ENCODE measurements around the gene FAM53B. TPM values are rescaled to one million over a fixed set of nuclear protein-coding genes. Genes with fewer than 3 reads are reported as not detected.

Gene FAM53B
- total RNA-seq, 1 donor from 2014 or later = 39.8 TPM

DNA sequence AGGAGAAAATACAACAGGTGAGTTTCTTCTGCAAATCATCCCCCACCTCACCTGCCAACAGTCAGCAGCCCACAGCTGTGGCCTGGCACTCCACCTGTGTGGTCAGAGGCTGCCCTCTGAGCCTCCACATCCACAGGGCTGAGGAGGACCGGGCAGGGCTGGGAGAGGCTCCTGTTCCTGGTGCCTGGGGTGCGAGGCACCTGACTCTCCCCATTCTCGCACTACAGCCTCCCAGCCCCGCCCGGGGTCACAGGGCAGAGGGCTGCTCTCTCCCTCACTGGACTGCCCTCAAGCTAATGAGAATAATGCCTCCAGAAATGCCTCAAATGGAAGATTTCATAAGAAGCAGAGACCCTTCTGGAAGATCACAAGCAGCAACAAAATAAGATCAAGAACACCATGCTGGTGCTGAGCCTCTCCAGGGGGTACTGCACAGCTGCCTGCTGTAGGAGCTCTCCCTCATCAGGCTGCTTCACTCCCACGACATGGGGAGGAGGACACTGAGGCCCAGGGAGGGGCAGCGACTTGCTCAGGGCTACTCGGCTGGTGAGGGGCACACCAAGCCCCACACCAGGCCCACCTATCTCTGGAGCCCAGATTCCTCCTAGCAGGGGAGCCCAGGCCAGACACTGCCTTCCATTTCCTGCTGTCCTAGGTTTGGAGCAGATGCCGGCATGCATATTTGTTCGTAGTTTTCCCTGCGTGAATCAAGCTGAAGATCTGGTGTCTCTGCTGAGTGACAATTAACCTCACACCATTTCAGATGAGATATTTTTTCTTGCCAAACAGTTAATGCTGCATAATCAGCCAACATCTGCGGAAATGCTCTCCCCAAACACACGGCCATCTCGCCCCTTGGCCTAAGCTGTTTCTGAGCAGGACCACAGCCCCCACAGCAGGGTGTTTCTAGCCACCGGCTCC, 76.5 kb downstream of the FAM53B start:
- Mint-ChIP-seq H3K27me3 (no peaks in the 10 kb centered on the region), H3K36me3 (ENCODE audit: insufficient read depth) (peaks cover 2% of the 10 kb centered on the region), H3K27ac (peak overlapping the region; percentile 60), H3K4me3 (ENCODE audit: low read depth) (no peak overlapping the region), H3K4me1 (ENCODE audit: low read depth) (peaks cover 16% of the 10 kb centered on the region), H3K9me3 (ENCODE audit: low read depth) (no peaks in the 10 kb centered on the region)
- TF ChIP-seq, protein P1, sequence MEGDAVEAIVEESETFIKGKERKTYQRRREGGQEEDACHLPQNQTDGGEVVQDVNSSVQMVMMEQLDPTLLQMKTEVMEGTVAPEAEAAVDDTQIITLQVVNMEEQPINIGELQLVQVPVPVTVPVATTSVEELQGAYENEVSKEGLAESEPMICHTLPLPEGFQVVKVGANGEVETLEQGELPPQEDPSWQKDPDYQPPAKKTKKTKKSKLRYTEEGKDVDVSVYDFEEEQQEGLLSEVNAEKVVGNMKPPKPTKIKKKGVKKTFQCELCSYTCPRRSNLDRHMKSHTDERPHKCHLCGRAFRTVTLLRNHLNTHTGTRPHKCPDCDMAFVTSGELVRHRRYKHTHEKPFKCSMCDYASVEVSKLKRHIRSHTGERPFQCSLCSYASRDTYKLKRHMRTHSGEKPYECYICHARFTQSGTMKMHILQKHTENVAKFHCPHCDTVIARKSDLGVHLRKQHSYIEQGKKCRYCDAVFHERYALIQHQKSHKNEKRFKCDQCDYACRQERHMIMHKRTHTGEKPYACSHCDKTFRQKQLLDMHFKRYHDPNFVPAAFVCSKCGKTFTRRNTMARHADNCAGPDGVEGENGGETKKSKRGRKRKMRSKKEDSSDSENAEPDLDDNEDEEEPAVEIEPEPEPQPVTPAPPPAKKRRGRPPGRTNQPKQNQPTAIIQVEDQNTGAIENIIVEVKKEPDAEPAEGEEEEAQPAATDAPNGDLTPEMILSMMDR (IDR thresholded peaks at IDR 0.05; ENCODE audit: unreplicated experiment) = no peak
- no peak for DNase-seq (ENCODE audit: low spot score, unreplicated experiment)

DNA sequence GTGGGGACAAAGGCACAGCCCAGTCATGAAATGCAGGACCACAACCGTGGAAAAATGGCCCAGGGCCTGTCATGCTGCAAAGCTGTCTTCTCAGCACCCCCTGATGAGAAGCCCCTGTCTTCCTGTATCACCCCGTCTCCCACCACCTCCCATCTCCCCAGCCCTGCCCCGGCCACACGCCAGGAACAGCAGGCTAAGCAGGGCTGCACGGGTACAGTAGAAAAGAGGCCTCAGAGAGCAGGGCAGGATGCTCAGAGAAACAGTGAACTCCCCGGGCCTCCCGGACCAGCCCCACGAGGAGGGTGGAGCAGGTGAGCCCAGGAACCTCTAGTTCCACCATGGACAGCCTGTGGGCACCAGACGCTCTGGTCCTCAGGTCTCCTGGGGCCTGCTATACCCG, 77.7 kb downstream of the FAM53B start:
- no peak overlapping the region for H3K27ac Mint-ChIP-seq
- DNase-seq (ENCODE audit: low spot score, unreplicated experiment) = no peak
- H3K27me3 Mint-ChIP-seq = no peaks in the 10 kb centered on the region
- H3K4me3 Mint-ChIP-seq (ENCODE audit: low read depth) = no peak overlapping the region
- H3K36me3 Mint-ChIP-seq (ENCODE audit: insufficient read depth) = peaks cover 4% of the 10 kb centered on the region
- H3K9me3 Mint-ChIP-seq (ENCODE audit: low read depth) = no peaks in the 10 kb centered on the region
- TF ChIP-seq, protein P1 (IDR thresholded peaks at IDR 0.05; ENCODE audit: unreplicated experiment) = no peak
- H3K4me1 Mint-ChIP-seq (ENCODE audit: low read depth) = peaks cover 12% of the 10 kb centered on the region

DNA sequence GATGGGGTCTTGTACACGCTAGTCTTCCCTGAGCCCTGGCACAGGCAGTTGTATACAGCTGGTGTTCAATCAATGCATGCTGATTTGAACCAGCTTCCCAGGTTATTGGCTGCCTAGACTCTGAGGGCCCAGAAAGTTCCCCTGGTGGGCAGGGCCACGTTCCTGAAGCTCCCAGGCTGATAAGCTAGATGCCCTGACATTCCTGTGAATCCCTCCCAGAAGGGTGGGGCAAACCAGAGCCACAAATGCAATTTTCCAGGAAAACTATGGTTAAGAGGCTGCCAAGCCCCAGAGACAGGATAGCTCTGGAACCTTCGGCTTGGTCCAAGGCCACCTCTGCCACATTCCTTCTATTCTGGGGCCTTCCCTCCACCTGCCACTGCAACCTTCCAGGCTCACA, 78.2 kb downstream of the FAM53B start:
- Mint-ChIP-seq H3K4me3 (ENCODE audit: low read depth) (no peak overlapping the region), H3K27ac (no peak overlapping the region), H3K4me1 (ENCODE audit: low read depth) (peaks cover 10% of the 10 kb centered on the region), H3K36me3 (ENCODE audit: insufficient read depth) (peaks cover 4% of the 10 kb centered on the region), H3K27me3 (no peaks in the 10 kb centered on the region), H3K9me3 (ENCODE audit: low read depth) (no peaks in the 10 kb centered on the region)
- DNase-seq (ENCODE audit: low spot score, unreplicated experiment) = no peak
- TF ChIP-seq, protein P1 (IDR thresholded peaks at IDR 0.05; ENCODE audit: unreplicated experiment) = no peak

DNA sequence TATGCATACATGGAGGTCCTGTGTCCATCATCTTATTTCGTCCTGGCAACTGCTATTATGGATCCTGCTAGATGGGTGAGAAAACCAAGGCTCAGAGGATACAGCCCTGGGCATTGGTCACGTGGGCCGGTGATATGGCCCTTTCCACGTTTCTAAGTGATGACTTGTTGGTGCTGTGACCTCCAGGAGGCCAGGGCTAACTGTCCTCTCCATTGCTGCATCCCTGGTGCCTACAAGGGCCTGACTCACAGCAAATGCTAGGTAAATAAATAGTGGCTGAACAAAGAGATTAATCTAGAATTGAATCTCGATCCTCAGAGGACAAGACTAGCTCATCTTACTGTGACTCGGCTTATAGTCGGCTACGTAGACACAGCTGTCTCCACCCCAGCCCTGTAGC, 78.6 kb downstream of the FAM53B start:
- Mint-ChIP-seq H3K4me1 (ENCODE audit: low read depth) (peaks cover 8% of the 10 kb centered on the region), H3K27me3 (no peaks in the 10 kb centered on the region), H3K27ac (no peak overlapping the region), H3K4me3 (ENCODE audit: low read depth) (no peak overlapping the region), H3K9me3 (ENCODE audit: low read depth) (no peaks in the 10 kb centered on the region), H3K36me3 (ENCODE audit: insufficient read depth) (peaks cover 3% of the 10 kb centered on the region)
- TF ChIP-seq, protein P1 (IDR thresholded peaks at IDR 0.05; ENCODE audit: unreplicated experiment) = no peak
- no peak for DNase-seq (ENCODE audit: low spot score, unreplicated experiment)

DNA sequence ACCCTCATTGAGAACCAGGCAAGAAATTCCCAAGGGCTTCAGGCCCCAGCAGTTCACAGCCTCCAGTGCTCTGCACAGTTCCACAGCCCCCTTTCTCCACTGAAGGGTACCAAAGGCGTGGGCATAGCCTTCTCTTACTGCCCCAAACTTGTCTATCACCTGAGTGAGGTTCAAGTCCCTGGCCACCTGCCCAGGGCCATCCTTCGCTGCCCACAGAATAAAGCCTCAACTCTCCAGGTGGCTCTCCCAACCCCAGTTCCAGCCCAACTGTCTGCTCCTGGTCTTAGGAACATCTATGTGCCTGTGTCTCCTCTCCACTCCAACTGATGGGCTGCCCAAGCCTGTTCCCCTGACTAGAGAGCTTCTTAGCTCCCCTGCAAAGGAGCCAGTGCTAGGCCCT, 79.1 kb downstream of the FAM53B start:
- Mint-ChIP-seq H3K36me3 (ENCODE audit: insufficient read depth) (peaks cover 4% of the 10 kb centered on the region), H3K9me3 (ENCODE audit: low read depth) (no peaks in the 10 kb centered on the region), H3K4me3 (ENCODE audit: low read depth) (no peak overlapping the region), H3K4me1 (ENCODE audit: low read depth) (peaks cover 7% of the 10 kb centered on the region), H3K27ac (no peak overlapping the region), H3K27me3 (no peaks in the 10 kb centered on the region)
- TF ChIP-seq, protein P1 (IDR thresholded peaks at IDR 0.05; ENCODE audit: unreplicated experiment) = no peak
- DNase-seq (ENCODE audit: low spot score, unreplicated experiment) = no peak

All from progenitor cell of endocrine pancreas (in vitro differentiated cells).